IPS-NIHi11 (cell line): Measurements from ENCODE around the gene JAK2.
A peak's percentile ranks its signal among the peaks of the same experiment; 100 is the strongest.
"Not testable (repeated sequence)": the region's sequence is repeated elsewhere in the genome, so short reads cannot be mapped to it uniquely, and the experiment has no call there.

Experiments used
- DNase-seq: peaks from one replicate; pipeline ENCODE4 v3.0.0; 2012; ENCODE audit warnings: mixed read lengths, low spot score

The JAK2 gene

DNA sequence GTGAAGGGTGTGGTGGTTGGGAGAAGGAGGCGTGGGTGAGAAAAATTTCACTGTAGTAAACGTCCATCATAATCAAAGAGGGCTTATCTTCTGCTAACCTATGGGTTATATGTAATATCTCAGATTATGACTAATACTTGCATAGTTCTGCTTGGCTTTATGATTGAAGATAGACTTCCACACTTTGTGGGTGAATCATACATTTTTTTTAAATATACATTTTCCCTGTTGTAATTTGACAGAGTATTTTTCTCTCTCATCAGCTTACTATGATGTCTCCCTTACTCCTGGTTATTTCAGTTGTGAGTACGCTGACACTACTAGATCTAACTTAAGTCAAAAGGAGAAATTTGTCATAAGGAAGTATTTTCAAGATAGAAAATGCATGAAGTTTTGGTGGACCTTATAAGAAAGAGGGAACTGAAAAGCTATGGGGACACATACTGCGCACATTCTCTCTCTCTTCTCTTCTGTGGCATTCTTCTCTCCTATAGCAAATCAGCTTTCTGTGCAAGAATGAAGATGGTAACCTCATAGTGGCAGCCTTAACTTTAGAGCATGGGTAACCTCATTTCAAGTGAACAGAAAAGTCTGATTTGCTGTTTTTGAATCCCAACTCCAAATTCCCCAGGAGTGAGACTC, 4.9 kb upstream of the JAK2 start:
- DNase-seq: no peak

DNA sequence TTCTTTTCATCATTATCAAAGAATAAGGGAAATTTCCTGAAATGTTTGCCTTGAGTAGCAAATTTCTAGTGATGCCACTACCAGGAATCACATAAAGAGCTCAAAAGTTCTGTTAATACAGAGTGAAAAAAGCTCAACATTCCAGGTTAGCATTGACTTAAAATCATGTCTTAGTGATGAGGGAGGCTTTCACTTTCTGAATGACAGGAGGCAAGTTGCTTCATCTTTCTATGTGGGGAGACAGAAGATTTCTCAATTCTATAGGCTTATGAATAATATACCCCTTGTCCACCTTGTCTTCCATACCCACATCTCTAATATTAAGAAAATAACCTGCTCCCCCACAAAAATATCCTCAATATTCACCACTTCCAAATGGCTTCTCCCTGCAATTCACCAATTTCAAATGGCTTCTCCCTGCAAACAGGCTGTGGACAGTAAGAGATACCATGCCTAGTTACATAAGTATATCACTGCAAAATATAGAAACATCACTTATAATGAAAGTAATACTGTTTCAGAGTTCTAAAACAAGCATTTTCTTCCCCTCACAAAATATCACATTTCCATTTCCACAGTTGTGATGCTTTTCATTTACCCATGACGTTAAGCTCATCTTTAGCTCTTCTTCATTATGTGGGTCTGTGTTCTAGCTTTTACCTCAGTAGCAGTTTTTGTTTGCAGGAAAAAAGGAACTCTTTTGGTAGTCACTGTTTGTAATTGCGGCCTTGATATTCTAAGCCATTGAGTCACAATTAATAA, 2.2 kb upstream of the JAK2 start:
- DNase-seq: no peak

DNA sequence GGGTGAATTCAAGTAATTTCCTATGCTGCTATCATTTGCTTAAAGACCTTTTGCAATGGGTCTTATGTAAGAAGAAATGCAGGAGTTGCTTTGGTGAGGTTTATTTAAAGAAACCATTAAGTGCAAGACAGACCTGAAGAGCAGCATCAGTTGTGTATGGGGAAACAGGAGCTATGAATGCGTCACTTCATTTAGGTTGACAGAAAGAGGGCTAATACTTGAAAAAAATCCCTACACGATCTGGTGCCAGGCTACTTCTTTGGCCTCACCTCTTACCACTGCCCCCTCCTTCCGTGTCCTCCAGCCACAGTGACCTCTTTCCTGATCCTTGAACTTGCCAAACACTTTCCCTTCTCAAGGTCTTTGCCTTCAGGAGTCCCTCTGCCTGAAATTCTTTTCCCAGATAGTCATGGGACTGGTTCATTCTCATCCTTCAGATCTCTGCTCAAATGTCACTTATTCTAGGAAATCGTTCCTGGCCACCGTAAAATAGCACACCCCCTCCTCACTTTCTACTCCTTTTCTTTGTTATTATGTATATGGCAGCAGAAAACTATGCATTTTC, 1.4 kb upstream of the JAK2 start:
- DNase-seq: no peak

DNA sequence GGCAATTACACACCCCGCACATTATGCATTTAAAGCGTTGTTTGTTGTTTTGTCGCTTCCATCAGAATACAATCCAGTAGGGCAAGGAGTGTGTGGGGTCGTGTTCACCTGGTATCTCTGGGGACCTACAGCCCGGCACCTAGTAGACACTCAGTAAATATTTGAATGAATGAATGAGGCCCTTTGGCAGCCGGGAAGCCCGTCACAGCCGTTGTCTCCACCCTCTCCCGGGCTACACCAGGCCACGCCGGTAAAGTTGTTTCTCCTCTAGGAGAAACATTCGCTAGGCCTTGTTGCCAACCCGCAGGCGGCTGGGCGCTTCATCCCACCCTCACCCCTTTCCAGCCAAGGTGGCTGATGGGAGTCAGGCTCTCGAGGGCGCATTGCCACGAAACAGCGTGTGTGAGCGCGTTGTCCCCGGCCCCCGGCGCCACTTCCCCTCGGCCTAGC, 876 bp upstream of the JAK2 start:
- DNase-seq: peak; percentile 29

DNA sequence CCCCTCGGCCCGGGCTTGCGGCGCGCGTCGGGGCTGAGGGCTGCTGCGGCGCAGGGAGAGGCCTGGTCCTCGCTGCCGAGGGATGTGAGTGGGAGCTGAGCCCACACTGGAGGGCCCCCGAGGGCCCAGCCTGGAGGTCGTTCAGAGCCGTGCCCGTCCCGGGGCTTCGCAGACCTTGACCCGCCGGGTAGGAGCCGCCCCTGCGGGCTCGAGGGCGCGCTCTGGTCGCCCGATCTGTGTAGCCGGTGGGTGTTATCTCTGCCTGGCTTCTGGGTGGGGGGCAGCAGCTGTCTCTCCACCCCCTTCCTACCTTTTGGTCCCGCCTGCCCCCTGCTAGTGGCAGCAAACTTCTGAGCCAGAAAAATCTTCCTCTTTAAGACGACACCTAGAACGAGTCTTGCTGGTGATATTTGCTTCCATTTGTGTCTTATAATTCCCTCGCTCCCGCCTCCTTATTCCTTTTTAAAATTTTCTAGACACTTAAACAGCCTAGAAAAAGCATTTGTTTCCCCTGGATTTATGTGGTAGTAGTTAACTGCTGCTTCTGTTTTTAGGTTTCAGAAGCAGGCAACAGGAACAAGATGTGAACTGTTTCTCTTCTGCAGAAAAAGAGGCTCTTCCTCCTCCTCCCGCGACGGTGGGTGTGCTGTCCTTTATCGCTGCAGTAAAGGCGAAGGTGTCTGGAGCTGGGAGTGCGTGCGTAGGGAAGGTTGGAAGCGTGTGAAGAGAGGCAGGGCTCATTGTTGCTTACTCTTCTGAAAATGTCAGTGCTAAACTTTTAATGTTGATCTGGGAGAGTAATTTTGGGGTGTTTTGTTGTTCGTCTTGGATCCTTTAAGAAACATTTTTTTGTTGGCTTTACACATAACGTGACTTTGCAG, 554 bp downstream of the JAK2 start:
- peak; percentile 12 for DNase-seq

DNA sequence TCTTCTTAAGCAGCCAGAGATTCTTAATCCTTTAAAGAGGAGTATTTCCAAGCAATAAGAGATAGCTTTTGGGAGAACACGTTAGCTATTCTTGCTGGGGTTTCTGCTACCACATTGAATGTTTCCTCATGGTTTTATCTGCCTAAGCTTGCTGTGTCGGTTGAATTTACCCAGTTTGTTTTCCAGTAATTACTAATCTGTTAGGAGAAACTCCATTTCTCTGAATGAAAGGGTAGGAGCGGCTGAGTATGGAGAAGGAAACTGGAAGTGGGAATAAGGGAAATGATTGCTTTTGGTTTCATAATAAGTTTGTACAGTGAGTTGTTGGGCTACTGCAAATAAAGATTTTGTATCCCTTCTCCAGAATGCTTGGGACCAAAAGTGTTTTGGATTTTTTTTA, 1.2 kb downstream of the JAK2 start:
- no peak for DNase-seq

DNA sequence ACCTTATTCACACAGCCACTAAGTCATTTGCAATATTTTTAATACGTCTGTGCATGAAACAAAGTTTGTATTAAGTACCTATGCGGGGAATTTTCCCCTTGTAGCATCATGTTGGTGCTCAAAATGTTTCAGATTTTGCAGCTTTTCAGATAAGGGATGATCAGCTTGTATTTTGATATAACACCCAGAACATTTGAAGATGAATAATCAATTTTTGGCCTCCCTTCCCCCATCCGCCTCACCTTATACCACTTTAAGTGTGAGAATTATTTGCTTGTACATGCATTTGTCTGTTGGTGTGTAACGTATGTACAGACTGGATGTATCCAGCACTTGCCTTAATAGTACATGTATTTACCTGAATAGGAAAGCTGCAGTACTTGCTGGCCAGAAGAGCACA, 1.7 kb downstream of the JAK2 start:
- no peak for DNase-seq

DNA sequence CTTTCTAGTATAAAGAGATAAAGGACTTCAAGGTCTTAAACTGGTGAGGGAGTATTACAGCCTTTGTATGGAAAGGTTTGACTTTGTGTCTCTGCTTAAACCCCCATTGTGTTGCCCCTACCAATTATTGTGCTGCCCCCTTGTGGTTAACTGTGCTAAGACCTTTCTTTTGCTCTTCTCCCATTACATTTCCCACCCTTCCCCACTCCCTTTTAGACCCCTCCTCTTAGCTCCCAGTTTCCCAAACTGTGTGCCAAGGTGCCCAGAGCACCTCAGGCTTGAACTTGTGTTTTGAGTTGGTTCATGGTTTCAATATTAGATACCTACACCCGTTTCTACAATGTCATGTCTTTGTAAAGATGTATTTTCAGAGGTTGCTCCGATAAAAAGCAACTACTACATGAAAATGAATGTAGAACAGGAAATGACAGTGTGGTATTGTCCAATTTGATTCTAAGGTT, 2.9 kb downstream of the JAK2 start:
- DNase-seq: peak; percentile 66

DNA sequence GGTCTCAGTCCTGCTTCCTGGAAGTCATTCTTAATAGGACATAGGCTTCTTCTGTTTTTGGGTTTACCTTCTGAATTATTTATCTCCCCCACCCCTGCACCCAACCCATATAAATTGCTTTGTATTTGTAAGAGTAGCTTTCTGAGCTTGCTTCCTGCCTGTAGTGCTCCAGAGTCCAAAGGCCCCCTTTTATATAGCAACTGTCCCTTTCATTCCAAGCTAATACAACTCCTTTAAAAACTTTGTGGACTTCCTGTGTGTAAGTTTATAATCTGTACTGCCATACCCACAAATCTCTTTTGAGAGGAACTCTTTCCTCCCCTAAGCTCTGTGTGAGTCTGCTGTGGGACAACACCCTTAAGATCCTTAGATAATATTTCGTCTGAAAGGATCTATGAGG, 7.8 kb downstream of the JAK2 start:
- no peak for DNase-seq

DNA sequence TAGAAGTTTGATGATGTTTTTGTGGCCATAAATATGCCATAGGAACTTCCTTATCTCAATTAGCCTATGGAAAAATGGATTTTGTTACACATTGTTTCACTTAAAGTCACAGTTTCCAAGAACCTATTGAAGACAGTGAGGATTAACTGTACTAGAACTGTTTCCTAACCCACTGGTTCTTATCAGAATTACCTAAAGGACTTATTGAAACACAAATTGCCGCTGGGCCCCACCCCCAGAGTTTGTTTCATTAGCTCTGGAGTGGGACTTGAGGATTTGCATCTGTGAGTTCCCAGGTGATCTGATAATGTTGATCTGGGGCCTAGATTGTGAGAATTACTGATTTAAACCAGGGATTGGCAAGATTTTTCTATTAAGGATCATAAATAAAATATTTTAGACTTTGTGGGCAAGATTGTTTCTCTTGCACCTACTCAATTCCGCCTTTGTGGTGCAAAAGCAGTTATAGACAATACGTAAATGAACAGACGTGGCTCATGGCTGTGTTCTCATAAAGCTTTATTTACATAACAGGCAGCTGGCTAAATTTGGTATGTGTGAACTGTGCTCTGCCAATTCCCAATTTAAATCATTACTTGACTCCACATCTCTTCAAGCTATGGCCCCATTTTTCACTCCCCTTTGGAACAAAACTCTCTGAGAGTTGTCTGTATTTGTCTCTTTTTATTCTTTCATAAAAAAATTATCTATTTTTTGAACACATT, 9.3 kb downstream of the JAK2 start:
- no peak for DNase-seq

DNA sequence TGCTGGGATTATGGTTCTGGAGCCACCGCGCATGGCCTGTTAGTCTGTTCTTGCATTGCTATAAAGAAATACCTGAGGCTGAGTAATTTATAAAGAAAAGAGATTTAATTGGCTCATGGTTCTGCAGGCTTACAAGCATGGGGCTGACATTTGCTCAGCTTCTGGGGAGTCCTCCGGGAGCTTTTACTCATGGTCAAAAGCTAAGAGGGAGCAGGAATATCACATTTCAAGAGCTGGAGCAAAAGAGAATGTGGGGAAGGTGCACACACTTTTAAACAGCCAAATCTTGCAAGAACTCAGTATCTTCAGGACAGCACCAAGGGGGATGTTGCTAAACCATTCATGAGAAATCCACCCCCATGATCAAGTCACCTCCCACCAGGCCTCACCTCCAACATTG, 12.1 kb downstream of the JAK2 start:
- no peak for DNase-seq

DNA sequence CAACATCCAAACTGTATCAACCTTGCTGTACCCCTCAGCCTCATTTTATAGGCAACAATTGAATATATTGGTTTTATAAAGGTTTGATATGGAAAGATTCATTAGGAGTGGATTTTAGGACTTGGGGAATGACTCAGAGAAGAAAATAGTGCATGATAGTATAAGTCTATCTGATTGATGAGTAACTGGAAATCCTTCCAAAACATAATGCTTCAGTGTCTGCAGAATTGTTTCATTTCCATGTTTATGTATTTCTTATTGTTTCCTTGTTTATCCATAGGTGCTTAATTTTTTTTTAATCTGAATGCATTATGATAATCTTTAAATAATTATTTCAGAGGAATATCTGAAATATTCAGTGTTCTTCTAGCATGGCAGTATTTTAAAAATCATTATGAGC, 12.6 kb downstream of the JAK2 start:
- DNase-seq: no peak

DNA sequence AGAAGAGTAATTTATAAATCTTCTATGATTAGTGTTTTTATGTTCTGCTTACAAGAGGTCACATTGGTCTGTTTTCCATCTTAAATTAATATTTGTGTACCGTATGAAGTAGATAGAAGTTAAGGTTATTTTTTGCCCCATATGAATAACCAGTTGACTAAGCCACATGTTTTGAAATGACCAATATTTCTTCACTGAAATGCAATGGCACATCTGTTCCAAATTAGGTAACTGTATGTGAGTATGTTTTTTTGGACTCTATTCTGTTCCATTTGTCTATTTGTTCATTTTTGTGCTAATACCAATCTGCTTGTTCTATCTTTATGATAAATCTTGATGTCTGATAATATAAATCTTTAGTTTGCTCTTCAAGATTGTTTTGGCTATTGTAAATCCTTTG, 17.7 kb downstream of the JAK2 start:
- DNase-seq: no peak

DNA sequence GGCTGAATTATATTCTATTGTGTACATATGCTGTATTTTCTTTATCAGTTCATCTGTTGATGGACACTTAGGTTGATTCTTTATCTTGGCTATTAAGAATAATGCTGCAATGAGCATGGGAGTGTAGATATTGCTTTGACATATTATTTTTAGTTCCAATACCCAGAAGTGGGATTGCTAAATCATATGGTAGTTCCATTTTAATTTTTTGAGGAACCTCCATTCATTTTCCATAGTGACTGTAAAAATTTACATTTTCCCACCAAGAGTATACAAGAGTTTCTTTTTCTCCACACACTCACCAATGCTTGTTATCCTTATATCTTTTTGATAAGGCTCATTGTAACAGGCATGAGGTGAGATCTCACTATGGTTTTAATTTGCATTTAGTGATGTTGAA, 19.4 kb downstream of the JAK2 start:
- DNase-seq: no peak

DNA sequence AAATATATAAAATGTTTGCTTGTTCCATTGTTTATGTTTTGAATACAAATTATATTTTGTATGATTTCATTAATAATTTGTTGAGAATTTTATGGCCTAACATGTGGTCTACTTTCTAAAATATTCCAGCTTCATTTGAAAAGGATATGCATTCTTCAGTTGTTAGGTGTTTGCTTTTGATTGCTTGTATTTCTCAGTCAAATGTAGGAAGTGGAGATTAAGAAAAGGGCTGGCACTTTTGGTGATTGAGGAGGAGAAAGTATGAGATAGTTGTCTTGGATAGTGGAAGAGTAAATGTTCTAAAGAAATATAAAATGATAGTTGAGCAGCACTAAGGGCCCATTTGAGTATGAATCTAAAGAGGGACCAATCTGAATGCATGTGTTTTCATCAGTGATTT, 23.1 kb downstream of the JAK2 start:
- no peak for DNase-seq

DNA sequence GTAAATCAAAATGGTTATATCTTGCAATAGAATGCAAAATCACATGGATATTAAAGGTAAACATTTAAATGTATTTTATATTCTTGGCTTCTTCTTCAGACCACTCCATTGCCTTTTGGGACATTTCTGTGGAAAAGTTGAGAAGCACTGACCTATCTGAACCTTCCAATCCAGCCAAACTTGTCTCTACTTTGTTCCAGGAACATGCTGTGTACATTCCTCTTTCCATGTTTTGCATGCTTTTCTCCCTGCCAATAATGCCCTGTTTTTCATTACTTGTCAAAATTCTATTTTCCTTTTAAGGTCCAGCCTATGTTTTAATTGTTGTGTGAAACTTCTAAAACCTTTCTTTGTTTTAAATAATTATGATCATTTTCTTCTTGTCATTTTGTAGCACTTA, 28.3 kb downstream of the JAK2 start:
- DNase-seq: no peak

DNA sequence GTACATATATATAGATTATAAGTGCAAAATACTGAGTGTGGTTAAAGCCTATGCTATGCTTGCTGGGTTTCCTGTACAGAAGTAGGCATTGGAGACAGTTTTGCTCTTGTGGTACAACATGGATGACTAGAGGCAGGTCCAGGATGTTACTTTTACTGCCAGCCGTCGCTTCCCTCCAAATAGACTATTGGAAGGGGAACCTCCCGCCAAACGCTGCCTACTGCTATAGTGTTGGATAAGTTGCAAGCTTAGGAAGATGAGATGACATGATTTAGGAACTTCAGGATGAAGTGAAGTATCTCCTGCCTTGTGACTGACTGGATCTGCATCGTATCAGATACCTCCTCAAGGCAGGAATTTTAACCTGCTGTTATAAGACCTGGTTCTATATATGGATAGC, 30.9 kb downstream of the JAK2 start:
- DNase-seq: no peak

DNA sequence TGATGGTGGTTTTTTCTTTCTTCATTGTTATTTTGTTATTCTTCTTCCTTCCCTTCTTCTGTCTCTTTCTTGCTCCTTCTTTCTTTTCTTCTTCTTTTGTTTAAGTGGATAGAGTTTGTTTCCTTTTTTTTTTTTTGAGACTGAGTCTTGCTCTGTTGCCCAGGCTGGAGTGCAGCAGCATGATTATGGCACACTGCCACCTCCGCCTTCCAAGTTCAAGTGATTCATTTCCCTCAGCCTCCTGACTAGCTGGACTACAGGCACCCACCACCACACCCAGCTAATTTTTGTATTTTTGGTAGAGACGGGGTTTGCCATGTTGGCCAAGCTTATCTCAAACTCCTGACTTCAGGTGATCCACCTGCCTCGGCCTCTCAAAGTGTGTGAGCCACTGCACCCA, 40.3 kb downstream of the JAK2 start:
- no peak for DNase-seq

DNA sequence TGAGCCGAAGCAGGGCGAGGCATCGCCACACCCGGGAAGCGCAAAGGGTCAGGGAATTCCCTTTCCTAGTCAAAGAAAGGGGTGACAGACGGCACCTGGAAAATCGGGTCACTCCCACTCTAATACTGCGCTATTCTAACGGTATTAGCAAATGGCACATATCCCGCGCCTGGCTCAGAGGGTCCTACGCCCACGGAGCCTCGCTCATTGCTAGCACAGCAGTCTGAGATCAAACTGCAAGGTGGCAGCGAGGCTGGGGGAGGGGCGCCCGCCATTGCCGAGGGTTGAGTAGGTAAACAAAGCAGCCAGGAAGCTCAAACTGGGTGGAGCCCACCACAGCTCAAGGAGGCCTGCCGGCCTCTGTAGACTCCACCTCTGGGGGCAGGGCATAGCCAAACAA, 46.9 kb downstream of the JAK2 start:
- DNase-seq: not testable (repeated sequence)

DNA sequence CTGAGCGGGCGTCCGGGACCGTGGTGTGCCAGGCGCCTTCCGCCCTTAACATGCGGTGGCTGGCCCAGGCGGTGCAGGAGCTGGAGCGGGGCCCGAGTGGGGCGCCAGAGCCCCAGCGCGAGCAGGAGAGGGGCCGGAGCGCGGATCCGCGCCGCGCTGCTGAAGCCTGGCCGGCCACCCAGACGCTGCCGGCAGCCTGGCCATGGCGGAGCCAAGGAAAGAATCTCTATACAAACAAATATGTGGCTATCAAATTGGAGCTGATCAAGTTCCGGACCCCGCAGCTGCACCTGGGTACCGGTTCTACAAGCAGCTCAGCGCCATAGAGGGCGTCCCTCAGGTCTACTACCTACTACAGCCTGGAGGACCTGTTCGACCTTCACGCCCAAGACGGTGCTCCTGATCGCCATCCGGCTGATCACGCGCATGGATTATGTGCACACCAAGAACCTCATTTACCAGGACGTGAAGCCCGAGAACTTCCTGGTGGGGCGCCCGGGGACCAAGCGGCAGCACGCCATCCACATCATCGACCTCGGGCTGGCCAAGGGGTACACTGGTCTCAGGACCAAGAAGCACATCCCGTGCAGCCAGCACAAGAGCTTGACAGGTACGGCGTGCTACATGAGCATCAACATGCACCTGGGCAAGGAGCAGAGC, 55.8 kb downstream of the JAK2 start:
- no peak for DNase-seq

DNA sequence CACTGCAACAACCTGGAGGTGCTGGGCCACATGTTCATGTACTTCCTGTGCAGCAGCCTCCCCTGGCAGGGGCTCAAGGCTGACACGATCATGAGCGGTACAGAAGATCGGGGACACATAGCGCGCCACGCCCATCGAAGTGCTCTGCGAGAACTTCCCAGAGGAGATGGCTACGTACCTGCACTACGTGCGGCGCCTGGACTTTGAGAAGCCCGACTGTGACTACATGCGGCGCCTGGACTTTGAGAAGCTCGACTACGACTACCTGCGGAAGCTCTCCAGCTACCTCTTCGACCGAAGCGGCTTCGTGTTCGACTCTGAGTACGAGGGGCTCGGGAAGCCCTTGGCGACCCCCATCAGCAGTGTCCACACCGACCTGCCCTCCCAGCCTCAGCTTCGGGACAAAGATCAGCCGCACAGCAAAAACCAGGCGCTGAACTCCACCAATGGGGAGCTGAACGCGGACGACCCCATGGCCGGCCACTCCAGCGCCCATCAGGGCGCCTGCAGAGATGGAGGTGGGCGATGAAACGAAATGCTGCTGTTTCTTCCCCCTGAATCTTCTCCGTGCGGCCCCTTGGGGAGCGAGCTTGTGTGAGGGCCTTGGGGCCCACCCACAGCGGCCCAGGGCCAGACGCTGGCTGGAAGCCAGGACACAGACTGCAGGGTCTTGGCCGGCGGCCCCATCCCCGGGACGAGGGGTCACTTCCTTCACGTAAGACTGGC, 56.5 kb downstream of the JAK2 start:
- DNase-seq: no peak
